ENCODE measurements around the gene C17orf113. TPM values are rescaled to one million over a fixed set of nuclear protein-coding genes. Genes with fewer than 3 reads are reported as not detected.

C17orf113 gene
- total RNA-seq, 1 experiment from 2014 or later = 1.0 TPM

GRCh38 chr17:42002175-42002791 is 48.1 kb downstream of the C17orf113 start:
- DNase-seq = no peak
- peaks cover 32% of the 10 kb centered on the region for H3K36me3 ChIP-seq (replicated peaks; ENCODE audit: control insufficient read depth, insufficient read depth, low read length)
- H3K4me3 ChIP-seq (ENCODE audit: insufficient read depth, low read depth, low read length) = no peak overlapping the region
- H3K27me3 ChIP-seq (ENCODE audit: control insufficient read depth, insufficient read depth, low read length) = no peaks in the 10 kb centered on the region

GRCh38 chr17:42001729-42002128 is 48.7 kb downstream of the C17orf113 start:
- H3K36me3 ChIP-seq (replicated peaks; ENCODE audit: control insufficient read depth, insufficient read depth, low read length) = peaks cover 37% of the 10 kb centered on the region
- no peak overlapping the region for H3K4me3 ChIP-seq (ENCODE audit: insufficient read depth, low read depth, low read length)
- no peaks in the 10 kb centered on the region for H3K27me3 ChIP-seq (ENCODE audit: control insufficient read depth, insufficient read depth, low read length)
- DNase-seq = no peak

GRCh38 chr17:42000413-42001133 is 49.8 kb downstream of the C17orf113 start:
- Histone ChIP-seq H3K36me3 (replicated peaks; ENCODE audit: control insufficient read depth, insufficient read depth, low read length) (peaks cover 46% of the 10 kb centered on the region), H3K27me3 (ENCODE audit: control insufficient read depth, insufficient read depth, low read length) (no peaks in the 10 kb centered on the region), H3K4me3 (ENCODE audit: insufficient read depth, low read depth, low read length) (no peak overlapping the region)
- no peak for DNase-seq

- Histone ChIP-seq H3K36me3 (replicated peaks; ENCODE audit: control insufficient read depth, insufficient read depth, low read length) (peaks cover 55% of the 10 kb centered on the region), H3K4me3 (ENCODE audit: insufficient read depth, low read depth, low read length) (no peak overlapping the region), H3K27me3 (ENCODE audit: control insufficient read depth, insufficient read depth, low read length) (no peaks in the 10 kb centered on the region)
- DNase-seq = no peak
Measured at GRCh38 chr17:41998497-41998896, 51.9 kb downstream of the C17orf113 start.

- peaks cover 54% of the 10 kb centered on the region for H3K36me3 ChIP-seq (replicated peaks; ENCODE audit: control insufficient read depth, insufficient read depth, low read length)
Measured at GRCh38 chr17:41996855-41997164, 53.6 kb downstream of the C17orf113 start.

GRCh38 chr17:41992576-41992975 is 57.8 kb downstream of the C17orf113 start:
- Histone ChIP-seq H3K27me3 (ENCODE audit: control insufficient read depth, insufficient read depth, low read length) (no peaks in the 10 kb centered on the region), H3K4me3 (ENCODE audit: insufficient read depth, low read depth, low read length) (no peak overlapping the region), H3K36me3 (replicated peaks; ENCODE audit: control insufficient read depth, insufficient read depth, low read length) (peaks cover 66% of the 10 kb centered on the region)
- DNase-seq = no peak

More at GRCh38 chr17:41996855-41997164, 53.6 kb downstream of the C17orf113 start:
- H3K4me3 ChIP-seq (ENCODE audit: insufficient read depth, low read depth, low read length) = no peak overlapping the region
- DNase-seq = no peak
- no peaks in the 10 kb centered on the region for H3K27me3 ChIP-seq (ENCODE audit: control insufficient read depth, insufficient read depth, low read length)

- Histone ChIP-seq H3K36me3 (replicated peaks; ENCODE audit: control insufficient read depth, insufficient read depth, low read length) (peaks cover 62% of the 10 kb centered on the region), H3K27me3 (ENCODE audit: control insufficient read depth, insufficient read depth, low read length) (no peaks in the 10 kb centered on the region), H3K4me3 (ENCODE audit: insufficient read depth, low read depth, low read length) (no peak overlapping the region)
- DNase-seq = no peak
Measured at GRCh38 chr17:41989702-41990419, 60.5 kb downstream of the C17orf113 start.

GRCh38 chr17:41988418-41988817 is 62.0 kb downstream of the C17orf113 start:
- Histone ChIP-seq H3K4me3 (ENCODE audit: insufficient read depth, low read depth, low read length) (no peak overlapping the region), H3K36me3 (replicated peaks; ENCODE audit: control insufficient read depth, insufficient read depth, low read length) (peaks cover 68% of the 10 kb centered on the region), H3K27me3 (ENCODE audit: control insufficient read depth, insufficient read depth, low read length) (no peaks in the 10 kb centered on the region)
- DNase-seq = no peak

Other genes starting within 250 kb of the C17orf113 start
- 34.7 and 44.6 TPM in 2 replicates for gene P3H4, start 238.7 kb downstream of the C17orf113 start, total RNA-seq (2014; rRNA removed; shearing (Covaris generic))
- gene FKBP10, start 237.6 kb downstream of the C17orf113 start, total RNA-seq (2014; rRNA removed; shearing (Covaris generic)) = 206 and 213 TPM in 2 replicates
- 62.2 and 77.1 TPM in 2 replicates for gene NT5C3B, start 214.4 kb downstream of the C17orf113 start, total RNA-seq (2014; rRNA removed; shearing (Covaris generic))
- gene KLHL10, start 212.8 kb downstream of the C17orf113 start, total RNA-seq (2014; rRNA removed; shearing (Covaris generic)) = 0.10 and 1.1 TPM in 2 replicates
- 14.7 and 18.1 TPM in 2 replicates for gene KLHL11, start 185.2 kb downstream of the C17orf113 start, total RNA-seq (2014; rRNA removed; shearing (Covaris generic))
- 235 and 260 TPM in 2 replicates for gene ACLY, start 131.7 kb downstream of the C17orf113 start, total RNA-seq (2014; rRNA removed; shearing (Covaris generic))
- gene ODAD4, start 120.0 kb downstream of the C17orf113 start, total RNA-seq (2014; rRNA removed; shearing (Covaris generic)) = 0.28 and 0.85 TPM in 2 replicates
- 32.8 and 46.1 TPM in 2 replicates for gene CNP, start 83.8 kb downstream of the C17orf113 start, total RNA-seq (2014; rRNA removed; shearing (Covaris generic))
- 83.4 and 97.3 TPM in 2 replicates for gene DNAJC7, start 33.2 kb downstream of the C17orf113 start, total RNA-seq (2014; rRNA removed; shearing (Covaris generic))
- gene NKIRAS2, start 30.5 kb downstream of the C17orf113 start, total RNA-seq (2014; rRNA removed; shearing (Covaris generic)) = 31.4 and 35.0 TPM in 2 replicates
- gene ZNF385C, start 47.9 kb upstream of the C17orf113 start, total RNA-seq (2014; rRNA removed; shearing (Covaris generic)) = 2.7 and 3.8 TPM in 2 replicates
- gene DHX58, start 62.1 kb upstream of the C17orf113 start, total RNA-seq (2014; rRNA removed; shearing (Covaris generic)) = 1.2 and 5.6 TPM in 2 replicates
- 24.8 and 26.0 TPM in 2 replicates for gene KAT2A, start 70.8 kb upstream of the C17orf113 start, total RNA-seq (2014; rRNA removed; shearing (Covaris generic))
- 0.10 and 0.22 TPM in 2 replicates for gene HSPB9, start 72.2 kb upstream of the C17orf113 start, total RNA-seq (2014; rRNA removed; shearing (Covaris generic))
- gene RAB5C, start 104.4 kb upstream of the C17orf113 start, total RNA-seq (2014; rRNA removed; shearing (Covaris generic)) = 82.9 and 91.4 TPM in 2 replicates
- gene KCNH4, start 130.5 kb upstream of the C17orf113 start, total RNA-seq (2014; rRNA removed; shearing (Covaris generic)) = 0.10 TPM in 1 of 2 replicates, not detected in the other
- 0.26 TPM in 1 of 2 replicates, not detected in the other for gene HCRT, start 134.9 kb upstream of the C17orf113 start, total RNA-seq (2014; rRNA removed; shearing (Covaris generic))
- gene GHDC, start 143.9 kb upstream of the C17orf113 start, total RNA-seq (2014; rRNA removed; shearing (Covaris generic)) = 11.5 and 24.3 TPM in 2 replicates
- gene STAT5B, start 225.8 kb upstream of the C17orf113 start, total RNA-seq (2014; rRNA removed; shearing (Covaris generic)) = 30.7 and 41.3 TPM in 2 replicates
- gene STAT5A, start 237.9 kb upstream of the C17orf113 start, total RNA-seq (2014; rRNA removed; shearing (Covaris generic)) = 9.4 and 13.2 TPM in 2 replicates